ENCODE results near the gene TBC1D10A.

TBC1D10A gene

GRCh38 chr22:30308093-30308492 is 18.6 kb downstream of the TBC1D10A start:
- TF ChIP-seq CTCF (conservative IDR thresholded peaks at IDR 0.05; ENCODE audit: low read depth, low read length), result no peak
- Histone ChIP-seq H3K9ac (peak overlapping the region; percentile 26; the same call in 1 of the 2 replicates), H3K4me2 (peak overlapping the region; percentile 95), H3K4me1 (ENCODE audit: low read depth, poor library complexity, severe bottlenecking) (peaks cover 91% of the 10 kb centered on the region), H3K79me2 (ENCODE audit: insufficient read depth, low read depth) (peaks cover 35% of the 10 kb centered on the region; the same call in 1 of the 2 replicates), H3K27me3 (ENCODE audit: insufficient read depth, low read depth) (no peaks in the 10 kb centered on the region), H3K4me3 (IDR thresholded peaks at IDR 0.05; ENCODE audit: insufficient read depth, low read depth, low read length) (no peak overlapping the region), H3K36me3 (ENCODE audit: insufficient read depth) (no peaks in the 10 kb centered on the region), H2AFZ (ENCODE audit: low read depth) (no peak overlapping the region), H4K20me1 (ENCODE audit: insufficient read depth) (no peaks in the 10 kb centered on the region), H3K27ac (peak overlapping the region; percentile 88)

- Histone ChIP-seq H3K27me3 (ENCODE audit: insufficient read depth, low read depth) (no peaks in the 10 kb centered on the region), H3K36me3 (ENCODE audit: insufficient read depth) (no peaks in the 10 kb centered on the region), H2AFZ (ENCODE audit: low read depth) (no peak overlapping the region), H3K27ac (peak overlapping the region; percentile 88), H3K4me2 (peak overlapping the region; percentile 95), H3K9ac (peak overlapping the region; percentile 28; the same call in 1 of the 2 replicates), H4K20me1 (ENCODE audit: insufficient read depth) (no peaks in the 10 kb centered on the region), H3K4me3 (IDR thresholded peaks at IDR 0.05; ENCODE audit: insufficient read depth, low read depth, low read length) (no peak overlapping the region), H3K4me1 (ENCODE audit: low read depth, poor library complexity, severe bottlenecking) (peaks cover 87% of the 10 kb centered on the region), H3K79me2 (ENCODE audit: insufficient read depth, low read depth) (peaks cover 25% of the 10 kb centered on the region; the same call in 1 of the 2 replicates)
- no peak for TF ChIP-seq CTCF (conservative IDR thresholded peaks at IDR 0.05; ENCODE audit: low read depth, low read length)
Observed at GRCh38 chr22:30307041-30307574, 19.6 kb downstream of the TBC1D10A start.

- Histone ChIP-seq H3K27me3 (ENCODE audit: insufficient read depth, low read depth) (no peaks in the 10 kb centered on the region), H3K27ac (peak overlapping the region; percentile 88), H4K20me1 (ENCODE audit: insufficient read depth) (no peaks in the 10 kb centered on the region), H3K79me2 (ENCODE audit: insufficient read depth, low read depth) (peaks cover 20% of the 10 kb centered on the region; the same call in 1 of the 2 replicates), H2AFZ (ENCODE audit: low read depth) (no peak overlapping the region), H3K4me2 (peak overlapping the region; percentile 95), H3K4me1 (ENCODE audit: low read depth, poor library complexity, severe bottlenecking) (peaks cover 82% of the 10 kb centered on the region), H3K4me3 (IDR thresholded peaks at IDR 0.05; ENCODE audit: insufficient read depth, low read depth, low read length) (no peak overlapping the region), H3K9ac (peak overlapping the region; percentile 28; the same call in 1 of the 2 replicates), H3K36me3 (ENCODE audit: insufficient read depth) (no peaks in the 10 kb centered on the region)
- TF ChIP-seq CTCF (conservative IDR thresholded peaks at IDR 0.05; ENCODE audit: low read depth, low read length), result no peak
Observed at GRCh38 chr22:30306627-30307011, 20.1 kb downstream of the TBC1D10A start.

- peak overlapping the region; percentile 88 for H3K27ac ChIP-seq
- H3K27me3 ChIP-seq (ENCODE audit: insufficient read depth, low read depth), result no peaks in the 10 kb centered on the region
- peak overlapping the region; percentile 95 for H3K4me2 ChIP-seq
- H2AFZ ChIP-seq (ENCODE audit: low read depth), result no peak overlapping the region
- no peaks in the 10 kb centered on the region for H3K36me3 ChIP-seq (ENCODE audit: insufficient read depth)
- no peak overlapping the region for H3K4me3 ChIP-seq (IDR thresholded peaks at IDR 0.05; ENCODE audit: insufficient read depth, low read depth, low read length)
- TF ChIP-seq CTCF (conservative IDR thresholded peaks at IDR 0.05; ENCODE audit: low read depth, low read length), result no peak
- peaks cover 77% of the 10 kb centered on the region for H3K4me1 ChIP-seq (ENCODE audit: low read depth, poor library complexity, severe bottlenecking)
- H3K79me2 ChIP-seq (ENCODE audit: insufficient read depth, low read depth), result peaks cover 14% of the 10 kb centered on the region; the same call in 1 of the 2 replicates
- peak overlapping the region; percentile 28; the same call in 1 of the 2 replicates for H3K9ac ChIP-seq
- no peaks in the 10 kb centered on the region for H4K20me1 ChIP-seq (ENCODE audit: insufficient read depth)
Observed at GRCh38 chr22:30305906-30306626, 20.7 kb downstream of the TBC1D10A start.

Measured in KMS-11 (cell line).